Fibroblast of peridontal ligament (primary cell): ENCODE data around the gene CEP85L.

Experiments used
- DNase-seq: peaks from one replicate; pipeline ENCODE4 v3.0.0-alpha.2; 2010; ENCODE audit errors: extremely low read depth

CEP85L gene

DNA sequence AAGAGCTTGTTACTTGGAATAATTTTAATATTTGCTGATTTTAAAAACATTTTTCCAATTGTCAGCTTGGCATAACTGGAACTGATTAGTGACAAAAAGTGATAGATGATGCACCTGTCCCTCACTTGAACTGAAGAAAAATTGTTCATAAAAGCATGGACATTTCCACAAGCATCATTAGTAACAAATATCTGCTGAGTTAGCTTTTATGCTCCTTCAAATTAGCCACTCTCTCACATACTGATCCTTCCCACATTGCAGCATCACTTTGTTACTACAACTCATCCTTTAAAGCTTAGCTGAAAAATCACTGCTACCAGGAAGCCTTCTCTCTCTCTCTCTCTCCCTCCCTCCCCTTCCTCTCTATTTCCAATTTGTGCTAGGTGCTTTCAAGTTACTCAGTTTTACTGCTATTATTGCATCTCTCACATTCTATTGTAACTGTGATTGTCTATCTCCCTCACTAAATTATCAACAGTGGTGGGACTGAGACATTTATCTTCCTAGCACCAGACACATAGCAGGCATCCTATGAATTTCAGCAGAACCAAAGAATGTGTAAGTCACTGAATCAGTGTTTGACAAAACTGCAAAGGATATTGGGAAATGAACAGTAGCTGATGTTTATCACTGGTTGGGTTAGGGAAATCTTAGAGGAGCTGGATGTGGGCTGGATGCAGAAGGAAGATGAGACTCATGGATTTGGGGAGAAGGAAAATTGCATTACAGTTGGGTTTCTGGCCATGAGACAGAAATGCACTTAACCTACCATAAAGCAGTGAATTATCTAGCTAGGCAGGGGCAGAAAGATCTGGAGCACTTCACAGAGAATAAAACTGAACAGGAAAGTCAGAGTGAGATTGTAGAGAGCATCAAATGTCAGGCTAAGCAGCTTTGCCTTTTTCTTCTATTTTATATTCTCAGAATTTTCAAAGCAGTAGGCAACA, 231.7 kb downstream of the CEP85L start:
- DNase-seq = no peak
